ENCODE measurements around the gene CHSY3. TPM values are rescaled to one million over a fixed set of nuclear protein-coding genes. Genes with fewer than 3 reads are reported as not detected.
"Not testable (repeated sequence)": the region's sequence is repeated elsewhere in the genome, so short reads cannot be mapped to it uniquely, and the experiment has no call there.

Gene CHSY3
- total RNA-seq, 2 donors from 2014 or later = 4.9 to 5.8 TPM

- intact Hi-C loops (cut with DNase I) = no loop called here
Observed at GRCh38 chr5:130222573-130222972, 318.3 kb downstream of the CHSY3 start.

GRCh38 chr5:130226556-130226955 is 322.3 kb downstream of the CHSY3 start:
- DNase-seq (ENCODE audit: low spot score); intact Hi-C loops (cut with DNase I): not testable (repeated sequence)

More at GRCh38 chr5:130222573-130222972, 318.3 kb downstream of the CHSY3 start:
- DNase-seq (ENCODE audit: low spot score) = no peak

GRCh38 chr5:130227699-130228098 is 323.4 kb downstream of the CHSY3 start:
- no peak for DNase-seq (ENCODE audit: low spot score)
- intact Hi-C loops (cut with DNase I) = no loop called here

- intact Hi-C loops (cut with DNase I) = no loop called here
- no peak for DNase-seq (ENCODE audit: low spot score)
Observed at GRCh38 chr5:130231786-130232185, 327.5 kb downstream of the CHSY3 start.

- no peak for DNase-seq (ENCODE audit: low spot score)
- intact Hi-C loops (cut with DNase I) = no loop called here
Observed at GRCh38 chr5:130234816-130235215, 330.6 kb downstream of the CHSY3 start.

Other genes with a start within 250 kb of the CHSY3 start
- gene MINAR2, start 156.4 kb upstream of the CHSY3 start, total RNA-seq = not detected